Measurements from ENCODE around the gene EOMES.

EOMES gene

GRCh38 chr3:27720899-27721716 lies 1.0 kb downstream of the EOMES start:
- no peak for DNase-seq (ENCODE audit: low spot score)

- DNase-seq (ENCODE audit: low spot score) = no peak
Measured at GRCh38 chr3:27719314-27720003, 2.7 kb downstream of the EOMES start.

GRCh38 chr3:27718459-27718858 lies 3.7 kb downstream of the EOMES start:
- no peak for DNase-seq (ENCODE audit: low spot score)

DNA sequence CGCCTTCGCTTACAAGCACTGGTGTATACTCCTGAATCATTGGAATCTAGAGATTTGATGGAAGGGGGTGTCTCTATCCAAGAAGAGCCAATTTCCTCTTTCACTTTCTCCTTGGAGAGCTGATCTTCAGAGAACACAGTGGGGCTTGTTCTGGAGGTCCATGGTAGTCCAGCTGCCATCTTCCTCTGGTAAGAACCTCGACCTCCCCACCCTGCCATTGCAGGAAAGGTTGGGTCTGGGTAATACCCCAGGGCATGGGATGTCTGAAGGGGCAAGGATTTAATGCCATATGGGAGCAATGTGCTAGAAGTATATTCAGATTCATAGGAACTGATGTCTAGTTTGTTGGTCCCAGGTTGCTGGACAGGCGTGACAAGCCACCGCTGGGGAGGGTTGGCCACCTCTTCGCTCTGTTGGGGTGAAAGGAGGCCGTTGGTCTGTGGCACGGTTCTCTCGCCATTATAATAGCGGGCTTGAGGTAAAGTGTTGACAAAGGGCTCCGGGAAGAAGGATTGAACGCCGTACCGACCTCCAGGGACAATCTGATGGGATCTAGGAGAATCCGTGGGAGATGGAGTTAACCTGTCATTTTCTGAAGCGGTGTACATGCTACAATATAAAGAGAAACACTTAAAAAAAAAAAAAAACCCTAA lies 4.8 kb downstream of the EOMES start:
- DNase-seq (ENCODE audit: low spot score) = no peak

DNA sequence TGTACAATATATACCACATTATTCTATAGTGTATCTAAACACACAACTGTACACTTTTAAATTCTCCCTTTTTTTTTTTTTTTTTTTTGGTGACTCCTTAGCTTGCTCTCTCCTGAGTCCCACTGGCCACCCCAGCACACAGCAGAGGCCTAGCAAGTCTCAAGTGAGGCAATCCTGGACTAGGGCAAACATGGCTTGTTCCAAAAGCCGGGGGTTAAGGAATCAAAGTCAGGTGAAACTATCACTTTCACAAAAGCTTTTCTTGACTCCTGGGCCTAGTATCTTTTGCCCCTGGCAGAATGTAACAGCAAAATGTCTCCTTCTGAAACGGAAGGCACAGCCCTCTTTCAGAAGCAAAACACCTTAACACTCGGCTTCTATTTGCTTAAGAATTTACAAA lies 5.8 kb downstream of the EOMES start:
- no peak for DNase-seq (ENCODE audit: low spot score)

GRCh38 chr3:27715863-27716262 lies 6.3 kb downstream of the EOMES start:
- DNase-seq (ENCODE audit: low spot score) = no peak

DNA sequence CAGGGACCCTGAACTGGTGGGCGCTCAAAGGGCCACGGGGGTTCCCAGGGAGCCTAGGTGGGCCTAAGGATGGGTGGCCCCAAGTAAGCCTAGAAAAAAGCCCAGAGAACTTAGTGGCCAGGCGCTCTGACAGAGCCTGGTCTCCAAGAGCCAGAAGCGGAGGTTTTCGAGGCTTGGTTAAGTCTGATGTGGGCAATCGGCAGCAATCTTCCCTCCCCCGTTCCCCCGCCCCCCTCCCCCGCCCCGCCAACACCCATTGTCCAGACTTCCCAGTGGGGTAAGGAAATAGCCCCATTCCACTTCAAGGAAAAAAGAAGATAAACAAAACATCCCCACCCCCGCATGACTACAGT lies 6.7 kb downstream of the EOMES start:
- DNase-seq (ENCODE audit: low spot score) = no peak

DNA sequence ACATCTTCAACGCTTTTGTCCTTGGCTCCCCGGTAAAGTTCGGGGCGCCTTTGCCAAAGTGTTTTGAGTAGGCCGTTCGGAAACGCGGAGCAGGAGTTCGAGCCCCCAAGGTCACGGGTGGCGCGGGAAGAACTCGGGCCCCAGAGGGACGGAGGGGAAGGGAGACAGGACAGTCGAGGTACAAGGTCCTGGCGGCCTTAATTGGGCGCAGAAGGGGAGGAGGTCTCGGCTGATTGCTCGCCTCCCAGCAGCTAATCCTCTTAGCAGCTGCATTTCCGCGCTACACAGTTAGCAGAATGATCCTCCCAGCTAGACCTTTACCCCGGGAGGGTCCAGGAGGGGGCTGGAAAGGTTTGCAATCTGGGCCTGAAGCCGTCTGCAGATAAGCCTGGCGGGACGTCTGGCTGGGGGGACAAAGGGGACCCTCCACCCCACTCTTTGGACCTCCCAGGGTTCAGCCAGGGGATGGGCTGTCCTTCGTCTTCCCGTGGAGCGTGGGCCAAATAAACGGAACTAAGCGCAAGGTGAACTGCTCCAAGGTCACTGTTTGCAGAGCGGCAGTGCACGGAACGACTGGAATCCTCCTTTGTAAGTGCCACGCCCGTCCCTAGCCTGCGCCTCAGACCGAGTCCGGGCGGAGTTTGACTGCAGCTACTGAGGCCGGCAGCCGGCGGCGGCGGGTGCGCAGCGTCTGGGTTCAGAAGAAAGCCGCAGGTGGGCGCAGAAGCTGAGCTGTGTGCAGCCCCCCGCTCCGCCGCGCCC lies 7.2 kb downstream of the EOMES start:
- DNase-seq (ENCODE audit: low spot score) = no peak

GRCh38 chr3:27714146-27714526 lies 8.0 kb downstream of the EOMES start:
- DNase-seq (ENCODE audit: low spot score) = no peak

- DNase-seq (ENCODE audit: low spot score) = no peak
Measured at GRCh38 chr3:27713435-27714145, 8.5 kb downstream of the EOMES start.

DNA sequence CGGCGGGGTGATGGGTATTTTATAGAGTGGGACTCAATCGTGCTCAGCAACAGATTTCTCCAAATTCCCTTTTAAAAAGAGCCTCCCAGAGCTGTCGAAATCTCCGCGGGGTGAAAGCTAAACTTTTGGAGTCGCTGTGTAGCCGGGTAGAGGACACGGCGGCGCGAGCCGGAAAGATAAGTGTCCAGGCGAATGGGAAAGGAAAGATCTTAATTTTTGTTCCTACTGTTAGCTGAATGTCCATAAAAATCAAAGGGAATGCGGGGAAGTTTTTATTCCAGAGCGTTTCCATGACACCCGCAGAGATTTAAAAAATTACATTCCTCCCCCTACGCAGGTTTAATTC lies 9.1 kb downstream of the EOMES start:
- no peak for DNase-seq (ENCODE audit: low spot score)

GRCh38 chr3:27712136-27713077 lies 9.7 kb downstream of the EOMES start:
- peak; percentile 83 for DNase-seq (ENCODE audit: low spot score)

DNA sequence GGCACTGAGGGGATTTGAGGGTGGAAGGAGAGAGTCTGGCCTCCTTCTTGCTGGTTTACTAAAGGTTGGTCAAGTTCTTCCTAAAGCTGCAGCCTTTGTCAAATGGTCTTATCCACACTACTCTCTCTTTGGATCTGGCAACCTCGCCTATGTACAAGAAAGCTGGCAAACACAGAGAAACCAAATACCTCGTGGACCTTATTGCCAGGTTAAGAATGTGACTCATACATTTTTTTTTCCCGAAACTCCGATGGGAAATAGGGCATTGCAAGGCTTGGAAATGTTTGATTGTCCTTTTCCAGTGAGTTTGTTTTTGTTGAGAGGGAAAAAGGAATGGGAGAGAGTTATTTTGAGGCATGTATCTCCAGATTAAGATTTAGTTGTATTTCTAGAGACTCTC lies 13.9 kb downstream of the EOMES start:
- no peak for DNase-seq (ENCODE audit: low spot score)

DNA sequence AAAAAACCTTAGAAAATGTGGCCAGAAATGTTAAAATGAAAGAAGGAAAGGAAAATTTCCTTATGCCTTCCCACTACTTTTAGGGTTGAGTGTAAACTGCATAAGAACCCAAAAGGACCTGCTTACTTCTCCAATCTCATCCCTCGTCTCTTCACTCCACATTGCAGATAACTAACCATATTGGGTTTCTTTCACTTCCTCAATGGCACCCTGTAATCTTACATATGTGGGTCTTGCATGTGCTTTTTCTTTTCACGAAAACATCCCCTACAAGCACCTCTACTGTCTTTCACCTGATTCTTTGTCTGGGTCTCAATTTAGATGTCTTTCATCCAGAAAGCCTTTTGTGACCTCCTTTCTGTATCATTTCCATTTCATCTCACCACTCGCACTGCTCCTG lies 23.1 kb downstream of the EOMES start:
- peak; percentile 40 for DNase-seq (ENCODE audit: low spot score)

GRCh38 chr3:27696906-27697305 lies 25.2 kb downstream of the EOMES start:
- no peak for DNase-seq (ENCODE audit: low spot score)

GRCh38 chr3:27695636-27696035 lies 26.5 kb downstream of the EOMES start:
- no peak for DNase-seq (ENCODE audit: low spot score)

DNA sequence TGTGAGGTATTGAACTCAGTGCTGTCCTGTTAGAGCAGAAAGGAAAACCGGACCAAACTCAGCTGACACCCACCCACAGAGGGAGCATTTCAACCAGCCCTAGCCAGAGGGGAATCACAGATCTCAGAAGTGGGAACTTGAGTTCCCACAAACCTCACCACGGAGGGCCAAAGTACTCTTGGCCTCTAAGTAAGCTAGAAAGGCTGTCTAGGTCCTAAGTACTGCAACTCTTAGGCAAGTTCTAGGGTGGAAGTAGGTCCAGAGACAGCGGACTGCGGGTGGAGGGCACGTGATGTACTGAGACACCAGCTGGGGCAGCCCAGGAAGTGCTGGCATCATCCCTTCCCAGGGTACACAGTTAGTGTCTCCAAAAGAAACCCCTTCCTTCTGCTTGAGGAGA lies 34.1 kb downstream of the EOMES start:
- DNase-seq (ENCODE audit: low spot score) = no peak

GRCh38 chr3:27686642-27687041 lies 35.5 kb downstream of the EOMES start:
- no peak for DNase-seq (ENCODE audit: low spot score)

DNA sequence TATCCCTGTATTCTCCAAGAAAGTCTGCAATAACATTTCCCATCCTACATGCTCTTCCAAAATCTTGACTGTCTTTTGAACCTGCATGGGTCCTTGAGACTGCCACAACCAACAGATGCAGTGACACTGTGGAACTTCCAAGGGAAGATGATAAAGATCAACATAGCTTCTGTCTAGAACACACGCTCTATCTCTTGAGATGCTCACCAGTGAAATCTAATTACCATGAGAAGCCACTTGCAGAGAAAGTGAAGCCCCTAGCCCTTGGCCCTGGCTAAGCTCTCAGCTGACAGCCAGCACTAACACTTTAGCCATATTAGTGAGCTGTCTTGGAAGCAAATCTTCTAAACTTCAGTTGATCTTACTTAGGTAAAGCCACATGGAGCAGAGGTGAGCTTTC lies 36.6 kb downstream of the EOMES start:
- DNase-seq (ENCODE audit: low spot score) = no peak

GRCh38 chr3:27684302-27684701 lies 37.8 kb downstream of the EOMES start:
- no peak for DNase-seq (ENCODE audit: low spot score)

DNA sequence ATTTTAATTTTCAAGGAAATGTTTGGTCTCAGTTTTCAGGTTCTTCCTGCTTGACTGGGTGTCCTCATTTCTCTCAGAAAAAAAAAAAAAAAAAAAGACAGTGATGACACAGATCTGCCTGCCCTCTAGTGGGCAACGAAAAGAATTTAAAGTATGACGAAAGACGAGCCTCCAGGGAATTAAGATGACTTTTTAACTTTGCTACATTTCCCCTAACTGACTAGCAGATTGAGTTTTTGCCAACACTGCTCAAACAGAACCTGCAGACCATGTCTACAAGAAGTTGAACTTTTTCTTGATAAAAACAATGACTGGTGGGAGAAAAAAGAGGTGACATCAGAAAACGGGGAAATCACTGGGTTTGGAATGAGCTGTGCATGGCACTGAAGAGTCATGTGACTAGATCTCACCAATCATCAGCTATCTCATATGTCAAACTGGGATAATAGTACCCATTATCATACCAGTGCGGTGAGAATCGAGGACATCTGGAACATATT lies 40.8 kb downstream of the EOMES start:
- peak; percentile 90 for DNase-seq (ENCODE audit: low spot score)
